K562 (cell line): ENCODE data around the gene SCAPER.
"Not testable (repeated sequence)": the region's sequence is repeated elsewhere in the genome, so short reads cannot be mapped to it uniquely, and the experiment has no call there.

Experiments
- EWSR1 ChIP-seq: fragments of 450-650 bp; IDR thresholded peaks from 2 replicates; pipeline ENCODE4 v1.6.1; 2018; ENCODE audit warnings: borderline replicate concordance, mild to moderate bottlenecking, low read depth, moderate library complexity; ENCODE audit not compliant: partially characterized antibody
- HMG20B ChIP-seq: fragments of 250-450 bp; sonication (Bioruptor Pico); IDR thresholded peaks from 2 replicates; pipeline ENCODE4 v1.5.0; 2021; ENCODE audit warnings: mild to moderate bottlenecking
- MCM2 ChIP-seq: fragments of 450-650 bp; IDR thresholded peaks from 2 replicates; pipeline ENCODE4 v1.6.1; 2017; ENCODE audit warnings: low read depth, mild to moderate bottlenecking
- MYC ChIP-seq, 2 experiments: fragments of 250-450 bp in 1 of 2; sonication (Bioruptor Pico) in 1 of 2; IDR thresholded peaks; 2 replicates each; pipeline versions ENCODE4 v1.5.1 to v1.6.1; 2012 to 2021; ENCODE audit warnings: low read depth in 2 of 2, borderline replicate concordance in 1 of 2, improper control_type of control experiment in 1 of 2, low read length in 1 of 2, mild to moderate bottlenecking in 1 of 2, moderate library complexity in 1 of 2
- POLR2A ChIP-seq: fragments of 450-650 bp; conservative IDR thresholded peaks from 2 replicates; pipeline ENCODE4 v1.6.1; 2016
- RBBP5 ChIP-seq: fragments of 200-600 bp; sonication (generic); IDR thresholded peaks from 2 replicates; pipeline ENCODE4 v1.6.1; 2012; ENCODE audit warnings: borderline replicate concordance, mild to moderate bottlenecking, low read length, control low read depth, inconsistent platforms; ENCODE audit not compliant: insufficient read depth, poor library complexity, severe bottlenecking
- SP1 ChIP-seq: sonication (generic); formaldehyde crosslinking; IDR thresholded peaks from 2 replicates; pipeline ENCODE4 v1.8.1; 2022; ENCODE audit warnings: mild to moderate bottlenecking, missing genetic modification reagents
- STAT5A ChIP-seq: IDR thresholded peaks from 2 replicates; pipeline ENCODE4 v1.6.1; 2012; ENCODE audit warnings: low read length, inconsistent platforms, borderline replicate concordance
- YBX1 ChIP-seq: fragments of 450-650 bp; IDR thresholded peaks from 2 replicates; pipeline ENCODE4 v1.7.1; 2016; ENCODE audit warnings: mild to moderate bottlenecking
- ZNF644 ChIP-seq: fragments of 200-800 bp; sonication (Bioruptor generic); IDR thresholded peaks from 2 replicates; pipeline ENCODE4 v1.6.1; 2016; ENCODE audit warnings: low read depth, missing genetic modification characterization, missing compliant biosample characterization

DNA sequence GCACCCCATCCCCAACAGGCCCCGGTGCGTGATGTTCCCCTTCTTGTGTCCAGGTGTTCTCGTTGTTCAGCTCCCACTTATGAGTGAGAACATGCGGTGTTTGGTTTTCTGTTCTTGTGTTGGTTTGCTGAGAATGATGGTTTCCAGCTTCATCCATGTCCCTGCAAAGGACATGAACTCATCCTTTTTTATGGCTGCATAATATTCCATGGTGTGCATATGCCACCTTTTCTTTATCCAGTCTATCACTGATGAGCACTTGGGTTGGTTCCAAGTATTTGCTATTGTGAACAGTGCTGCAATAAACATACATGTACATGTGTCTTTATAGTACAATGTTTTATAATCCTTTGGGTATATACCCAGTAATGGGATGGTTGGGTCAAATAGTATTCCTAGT lies 217.5 kb downstream of the SCAPER start:
- TF ChIP-seq SP1; YBX1; EWSR1; MYC (IDR thresholded peaks at IDR 0.05; ENCODE audit: low read depth, low read length); MYC (CRISPR knock-in tag; IDR thresholded peaks at IDR 0.05; ENCODE audit: borderline replicate concordance, low read depth); RBBP5; POLR2A; HMG20B (CRISPR knock-in tag); MCM2; ZNF644 (tag); STAT5A: not testable (repeated sequence)
